HEK293 (cell line): ENCODE results near the gene EPS8L1.

Experiments
- CTCF ChIA-PET: fragments of 350-600 bp; formaldehyde crosslinking; extraction: SDS; loops from one replicate; lab custom pipeline; 2021; ENCODE audit warnings: antibody characterized with exemption; lab: Yijun Ruan, JAX
- POLR2A ChIA-PET: fragments of 300-600 bp; formaldehyde crosslinking; extraction: SDS; loops from one replicate; lab custom pipeline; 2020; ENCODE audit warnings: antibody characterized with exemption, inconsistent platforms; lab: Yijun Ruan, JAX
- H3K27ac ChIP-seq: fragments of 200-500 bp; sonication (Bioruptor generic); 2 replicates; pipeline ENCODE4 v1.5.1; 2014; ENCODE audit warnings: low read depth, low read length, control low read depth, inconsistent platforms; ENCODE audit errors: extremely low read depth
- H3K36me3 ChIP-seq, 2 experiments: fragments of 200-500 bp in 1 of 2; sonication (Bioruptor generic) in 1 of 2; 1 replicate in 1 of 2; 2 replicates in 1 of 2; pipeline ENCODE4 v1.5.1; 2014 to 2017; ENCODE audit warnings: inconsistent platforms in 2 of 2, low read length in 2 of 2; ENCODE audit not compliant: control insufficient read depth in 2 of 2, insufficient read depth in 1 of 2
- H3K4me1 ChIP-seq: fragments of 200-500 bp; sonication (Bioruptor generic); 2 replicates; pipeline ENCODE4 v1.5.1; 2014; ENCODE audit warnings: mild to moderate bottlenecking, low read length, inconsistent platforms; ENCODE audit not compliant: control insufficient read depth, insufficient read depth
- H3K4me3 ChIP-seq: 2 replicates; pipeline ENCODE4 v1.5.1; 2011; ENCODE audit warnings: low read depth, mild to moderate bottlenecking, control low read depth, low read length, moderate library complexity
- H3K9me3 ChIP-seq: fragments of 200-500 bp; sonication (Bioruptor generic); 2 replicates; pipeline ENCODE4 v1.5.1; 2014; ENCODE audit warnings: low read depth, low read length, inconsistent platforms; ENCODE audit not compliant: control insufficient read depth, insufficient read depth
- MYNN ChIP-seq: fragments of 450-650 bp; formaldehyde crosslinking; IDR thresholded peaks from 2 replicates; pipeline ENCODE4 v1.5.1; 2016; ENCODE audit warnings: missing biosample characterization, missing genetic modification characterization, borderline replicate concordance
- OSR2 ChIP-seq: fragments of 450-650 bp; formaldehyde crosslinking; IDR thresholded peaks from 2 replicates; pipeline ENCODE4 v1.5.1; 2016; ENCODE audit warnings: missing biosample characterization, missing genetic modification characterization
- SP7 ChIP-seq: fragments of 450-650 bp; formaldehyde crosslinking; IDR thresholded peaks from 2 replicates; pipeline ENCODE4 v1.5.1; 2016; ENCODE audit warnings: missing biosample characterization, missing genetic modification characterization
- ZBTB7A ChIP-seq: fragments of 450-650 bp; formaldehyde crosslinking; IDR thresholded peaks from 2 replicates; pipeline ENCODE4 v1.5.1; 2016; ENCODE audit warnings: low read depth, missing biosample characterization, missing genetic modification characterization
- ZBTB8A ChIP-seq: fragments of 450-650 bp; formaldehyde crosslinking; IDR thresholded peaks from 2 replicates; pipeline ENCODE4 v1.5.1; 2016; ENCODE audit warnings: missing biosample characterization, missing genetic modification characterization
- ZEB2 ChIP-seq: fragments of 450-650 bp; formaldehyde crosslinking; IDR thresholded peaks from 2 replicates; pipeline ENCODE4 v1.5.1; 2016; ENCODE audit warnings: missing biosample characterization, missing genetic modification characterization
- ZNF140 ChIP-seq: fragments of 450-650 bp; formaldehyde crosslinking; IDR thresholded peaks from 2 replicates; pipeline ENCODE4 v1.5.1; 2016; ENCODE audit warnings: missing biosample characterization, missing genetic modification characterization
- ZNF2 ChIP-seq: fragments of 450-650 bp; formaldehyde crosslinking; IDR thresholded peaks from 2 replicates; pipeline ENCODE4 v1.5.1; 2016; ENCODE audit warnings: missing biosample characterization, missing genetic modification characterization
- ZNF350 ChIP-seq: fragments of 450-650 bp; formaldehyde crosslinking; IDR thresholded peaks from 2 replicates; pipeline ENCODE4 v1.5.0; 2017; ENCODE audit warnings: missing biosample characterization, mild to moderate bottlenecking, missing genetic modification characterization
- ZNF366 ChIP-seq: fragments of 450-650 bp; formaldehyde crosslinking; conservative IDR thresholded peaks from 2 replicates; pipeline ENCODE4 v1.5.1; 2016; ENCODE audit warnings: missing biosample characterization, missing genetic modification characterization
- ZNF433 ChIP-seq: fragments of 450-650 bp; formaldehyde crosslinking; IDR thresholded peaks from 2 replicates; pipeline ENCODE4 v1.5.1; 2016; ENCODE audit warnings: missing biosample characterization, missing genetic modification characterization, low read depth
- ZNF514 ChIP-seq: fragments of 450-650 bp; formaldehyde crosslinking; IDR thresholded peaks from 2 replicates; pipeline ENCODE4 v1.5.1; 2016; ENCODE audit warnings: missing biosample characterization, missing genetic modification characterization
- ZNF521 ChIP-seq: fragments of 450-650 bp; formaldehyde crosslinking; IDR thresholded peaks from 2 replicates; pipeline ENCODE4 v1.5.1; 2017; ENCODE audit warnings: missing biosample characterization, mild to moderate bottlenecking, missing genetic modification characterization
- ZNF558 ChIP-seq: fragments of 450-650 bp; formaldehyde crosslinking; IDR thresholded peaks from 2 replicates; pipeline ENCODE4 v1.5.1; 2016; ENCODE audit warnings: missing biosample characterization, missing genetic modification characterization
- ZNF560 ChIP-seq: fragments of 450-650 bp; formaldehyde crosslinking; IDR thresholded peaks from 2 replicates; pipeline ENCODE4 v1.5.1; 2017; ENCODE audit warnings: missing biosample characterization, missing genetic modification characterization, borderline replicate concordance
- ZNF707 ChIP-seq: fragments of 450-650 bp; formaldehyde crosslinking; IDR thresholded peaks from 2 replicates; pipeline ENCODE4 v1.5.1; 2016; ENCODE audit warnings: missing biosample characterization, missing genetic modification characterization
- ZNF768 ChIP-seq: fragments of 450-650 bp; formaldehyde crosslinking; IDR thresholded peaks from 2 replicates; pipeline ENCODE4 v1.5.1; 2018; ENCODE audit warnings: missing biosample characterization, mild to moderate bottlenecking, missing genetic modification characterization
- ZNF776 ChIP-seq: fragments of 450-650 bp; formaldehyde crosslinking; IDR thresholded peaks from 2 replicates; pipeline ENCODE4 v1.5.0; 2017; ENCODE audit warnings: missing biosample characterization, missing genetic modification characterization, borderline replicate concordance
- TF ChIP-seq, protein P1 (sequence below): fragments of 450-650 bp; IDR thresholded peaks from 2 replicates; pipeline ENCODE4 v1.5.1; 2018; ENCODE audit warnings: missing biosample characterization, mild to moderate bottlenecking, missing genetic modification characterization
- TF ChIP-seq, protein P2 (sequence below): fragments of 450-650 bp; formaldehyde crosslinking; IDR thresholded peaks from 2 replicates; pipeline ENCODE4 v1.5.1; 2016; ENCODE audit warnings: missing biosample characterization, missing genetic modification characterization
- TF ChIP-seq, protein P3 (sequence below): fragments of 450-650 bp; formaldehyde crosslinking; IDR thresholded peaks from 2 replicates; pipeline ENCODE4 v1.5.1; 2016; ENCODE audit warnings: missing biosample characterization, missing genetic modification characterization
- TF ChIP-seq, protein P4 (sequence below): fragments of 450-650 bp; formaldehyde crosslinking; IDR thresholded peaks from 2 replicates; pipeline ENCODE4 v1.5.1; 2017; ENCODE audit warnings: missing biosample characterization, missing genetic modification characterization
- TF ChIP-seq, protein P5 (sequence below): fragments of 450-650 bp; formaldehyde crosslinking; IDR thresholded peaks from 2 replicates; pipeline ENCODE4 v1.5.1; 2016; ENCODE audit warnings: missing biosample characterization, missing genetic modification characterization

The EPS8L1 gene

DNA sequence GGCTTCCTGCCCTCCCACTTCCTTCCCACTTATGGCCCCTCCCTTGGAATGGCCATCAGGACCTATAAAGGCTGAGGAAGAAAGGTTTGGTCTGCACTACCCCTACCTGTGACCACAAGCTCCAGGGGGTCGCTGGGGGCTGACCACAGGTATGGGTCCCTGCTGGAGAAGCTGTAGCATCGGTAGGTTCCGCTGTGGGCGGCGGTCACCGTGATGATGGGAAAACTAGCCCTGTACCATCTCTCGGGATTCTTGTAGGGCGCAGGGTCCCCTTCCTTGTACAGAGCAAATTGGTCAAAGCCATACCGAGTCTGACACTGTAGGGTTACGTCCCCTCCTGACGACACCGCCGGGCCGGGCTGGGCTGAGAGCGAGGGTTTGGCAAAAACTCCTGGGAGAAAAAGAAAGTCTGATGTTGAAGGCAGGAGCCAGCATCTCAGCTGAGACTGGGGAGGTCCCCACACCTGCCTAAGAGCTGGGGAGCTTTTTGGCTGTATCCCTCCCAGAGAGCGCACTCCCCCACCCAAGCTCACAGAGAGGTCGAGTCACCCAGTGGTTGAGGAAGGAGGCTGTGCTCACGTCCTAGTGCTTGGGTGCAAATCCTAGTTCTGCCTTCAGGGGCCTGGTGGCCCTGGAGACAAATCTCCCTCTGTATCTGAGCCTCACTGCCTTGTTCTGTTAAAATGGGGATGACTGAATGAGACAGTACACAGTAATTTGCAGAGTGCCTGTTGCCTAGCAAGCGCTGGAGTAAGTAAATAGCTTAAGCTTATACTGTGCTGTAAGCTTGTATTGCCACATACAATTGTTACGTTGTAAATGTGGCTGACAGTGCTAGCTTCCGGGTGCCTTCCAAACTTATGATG is 48.0 kb upstream of the EPS8L1 start:
- POLR2A ChIA-PET = no interaction called here
- Histone ChIP-seq H3K27ac (no peak overlapping the region), H3K4me3 (no peak overlapping the region), H3K9me3 (no peaks in the 10 kb centered on the region), H3K4me1 (no peaks in the 10 kb centered on the region), H3K36me3 (no peaks in the 10 kb centered on the region)
- CTCF ChIA-PET = interaction anchor here (0.6 to 0.9 kb wide), 3 partner anchors 8 to 353 kb away, joined by 3 to 4 read pairs (median 3); no protein-coding TSS in a partner anchor
- TF ChIP-seq, protein P1, sequence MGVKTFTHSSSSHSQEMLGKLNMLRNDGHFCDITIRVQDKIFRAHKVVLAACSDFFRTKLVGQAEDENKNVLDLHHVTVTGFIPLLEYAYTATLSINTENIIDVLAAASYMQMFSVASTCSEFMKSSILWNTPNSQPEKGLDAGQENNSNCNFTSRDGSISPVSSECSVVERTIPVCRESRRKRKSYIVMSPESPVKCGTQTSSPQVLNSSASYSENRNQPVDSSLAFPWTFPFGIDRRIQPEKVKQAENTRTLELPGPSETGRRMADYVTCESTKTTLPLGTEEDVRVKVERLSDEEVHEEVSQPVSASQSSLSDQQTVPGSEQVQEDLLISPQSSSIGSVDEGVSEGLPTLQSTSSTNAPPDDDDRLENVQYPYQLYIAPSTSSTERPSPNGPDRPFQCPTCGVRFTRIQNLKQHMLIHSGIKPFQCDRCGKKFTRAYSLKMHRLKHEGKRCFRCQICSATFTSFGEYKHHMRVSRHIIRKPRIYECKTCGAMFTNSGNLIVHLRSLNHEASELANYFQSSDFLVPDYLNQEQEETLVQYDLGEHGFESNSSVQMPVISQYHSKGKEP (tag by site-specific recombination) = no peak
- TF ChIP-seq ZNF768 (no peak), ZNF707 (tag by site-specific recombination) (no peak), ZNF521 (tag by site-specific recombination) (no peak), ZNF2 (tag by site-specific recombination) (no peak), ZNF350 (tag by site-specific recombination) (no peak), OSR2 (tag by site-specific recombination) (no peak), MYNN (tag by site-specific recombination) (no peak), SP7 (tag by site-specific recombination) (no peak), ZNF366 (no peak), ZNF776 (tag by site-specific recombination) (no peak), ZNF433 (no peak), ZNF560 (tag by site-specific recombination) (no peak)
- TF ChIP-seq, protein P2, sequence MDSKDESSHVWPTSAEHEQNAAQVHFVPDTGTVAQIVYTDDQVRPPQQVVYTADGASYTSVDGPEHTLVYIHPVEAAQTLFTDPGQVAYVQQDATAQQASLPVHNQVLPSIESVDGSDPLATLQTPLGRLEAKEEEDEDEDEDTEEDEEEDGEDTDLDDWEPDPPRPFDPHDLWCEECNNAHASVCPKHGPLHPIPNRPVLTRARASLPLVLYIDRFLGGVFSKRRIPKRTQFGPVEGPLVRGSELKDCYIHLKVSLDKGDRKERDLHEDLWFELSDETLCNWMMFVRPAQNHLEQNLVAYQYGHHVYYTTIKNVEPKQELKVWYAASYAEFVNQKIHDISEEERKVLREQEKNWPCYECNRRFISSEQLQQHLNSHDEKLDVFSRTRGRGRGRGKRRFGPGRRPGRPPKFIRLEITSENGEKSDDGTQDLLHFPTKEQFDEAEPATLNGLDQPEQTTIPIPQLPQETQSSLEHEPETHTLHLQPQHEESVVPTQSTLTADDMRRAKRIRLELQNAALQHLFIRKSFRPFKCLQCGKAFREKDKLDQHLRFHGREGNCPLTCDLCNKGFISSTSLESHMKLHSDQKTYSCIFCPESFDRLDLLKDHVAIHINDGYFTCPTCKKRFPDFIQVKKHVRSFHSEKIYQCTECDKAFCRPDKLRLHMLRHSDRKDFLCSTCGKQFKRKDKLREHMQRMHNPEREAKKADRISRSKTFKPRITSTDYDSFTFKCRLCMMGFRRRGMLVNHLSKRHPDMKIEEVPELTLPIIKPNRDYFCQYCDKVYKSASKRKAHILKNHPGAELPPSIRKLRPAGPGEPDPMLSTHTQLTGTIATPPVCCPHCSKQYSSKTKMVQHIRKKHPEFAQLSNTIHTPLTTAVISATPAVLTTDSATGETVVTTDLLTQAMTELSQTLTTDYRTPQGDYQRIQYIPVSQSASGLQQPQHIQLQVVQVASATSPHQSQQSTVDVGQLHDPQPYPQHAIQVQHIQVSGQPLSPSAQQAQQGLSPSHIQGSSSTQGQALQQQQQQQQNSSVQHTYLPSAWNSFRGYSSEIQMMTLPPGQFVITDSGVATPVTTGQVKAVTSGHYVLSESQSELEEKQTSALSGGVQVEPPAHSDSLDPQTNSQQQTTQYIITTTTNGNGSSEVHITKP (tag by site-specific recombination) = no peak
- TF ChIP-seq, protein P3, sequence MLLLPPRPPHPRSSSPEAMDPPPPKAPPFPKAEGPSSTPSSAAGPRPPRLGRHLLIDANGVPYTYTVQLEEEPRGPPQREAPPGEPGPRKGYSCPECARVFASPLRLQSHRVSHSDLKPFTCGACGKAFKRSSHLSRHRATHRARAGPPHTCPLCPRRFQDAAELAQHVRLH (tag by site-specific recombination) = no peak
- TF ChIP-seq, protein P4, sequence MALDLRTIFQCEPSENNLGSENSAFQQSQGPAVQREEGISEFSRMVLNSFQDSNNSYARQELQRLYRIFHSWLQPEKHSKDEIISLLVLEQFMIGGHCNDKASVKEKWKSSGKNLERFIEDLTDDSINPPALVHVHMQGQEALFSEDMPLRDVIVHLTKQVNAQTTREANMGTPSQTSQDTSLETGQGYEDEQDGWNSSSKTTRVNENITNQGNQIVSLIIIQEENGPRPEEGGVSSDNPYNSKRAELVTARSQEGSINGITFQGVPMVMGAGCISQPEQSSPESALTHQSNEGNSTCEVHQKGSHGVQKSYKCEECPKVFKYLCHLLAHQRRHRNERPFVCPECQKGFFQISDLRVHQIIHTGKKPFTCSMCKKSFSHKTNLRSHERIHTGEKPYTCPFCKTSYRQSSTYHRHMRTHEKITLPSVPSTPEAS = no peak

DNA sequence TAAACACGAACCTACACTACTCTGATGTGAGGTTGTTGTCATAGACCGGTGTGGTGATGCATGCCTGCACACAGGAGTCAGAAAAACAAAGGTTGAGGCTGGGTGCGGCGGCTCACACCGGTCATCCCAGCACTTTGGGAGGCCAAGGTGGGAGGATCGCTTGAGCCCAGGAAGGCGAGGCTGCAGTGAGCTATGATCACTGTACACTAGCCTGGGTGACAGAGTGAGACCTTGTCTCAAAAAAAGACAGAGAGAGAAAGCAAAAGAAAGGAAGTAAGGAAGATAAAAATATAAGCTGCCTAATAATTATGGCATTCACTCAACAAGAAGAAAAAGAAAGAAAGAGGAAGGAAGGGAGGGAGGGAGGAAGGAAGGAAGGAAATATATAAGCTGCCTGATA is 46.9 kb upstream of the EPS8L1 start:
- H3K36me3 ChIP-seq = no peaks in the 10 kb centered on the region
- no peaks in the 10 kb centered on the region for H3K4me1 ChIP-seq
- no peak overlapping the region for H3K27ac ChIP-seq
- no peaks in the 10 kb centered on the region for H3K9me3 ChIP-seq
- CTCF ChIA-PET = no interaction called here
- no peak overlapping the region for H3K4me3 ChIP-seq
- POLR2A ChIA-PET = interaction anchor here (0.7 kb wide), 1 partner anchor 35 kb away, joined by 3 read pairs; no protein-coding TSS in a partner anchor
- TF ChIP-seq, protein P2 (tag by site-specific recombination) = no peak
- no peak for TF ChIP-seq ZEB2 (tag by site-specific recombination)
- TF ChIP-seq ZNF558 (tag by site-specific recombination) = no peak
- no peak for TF ChIP-seq ZNF140
- no peak for TF ChIP-seq ZBTB7A (tag by site-specific recombination)
- TF ChIP-seq ZBTB8A (tag by site-specific recombination) = no peak
- no peak for TF ChIP-seq ZNF514 (tag by site-specific recombination)
- TF ChIP-seq, protein P5, sequence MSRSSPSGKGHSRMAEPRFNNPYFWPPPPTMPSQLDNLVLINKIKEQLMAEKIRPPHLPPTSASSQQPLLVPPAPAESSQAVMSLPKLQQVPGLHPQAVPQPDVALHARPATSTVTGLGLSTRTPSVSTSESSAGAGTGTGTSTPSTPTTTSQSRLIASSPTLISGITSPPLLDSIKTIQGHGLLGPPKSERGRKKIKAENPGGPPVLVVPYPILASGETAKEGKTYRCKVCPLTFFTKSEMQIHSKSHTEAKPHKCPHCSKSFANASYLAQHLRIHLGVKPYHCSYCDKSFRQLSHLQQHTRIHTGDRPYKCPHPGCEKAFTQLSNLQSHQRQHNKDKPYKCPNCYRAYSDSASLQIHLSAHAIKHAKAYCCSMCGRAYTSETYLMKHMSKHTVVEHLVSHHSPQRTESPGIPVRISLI = no peak
